Smooth muscle cell (in vitro differentiated cells): ENCODE data around the gene TBC1D10A. TPM values are rescaled to one million over a fixed set of nuclear protein-coding genes. Genes with fewer than 3 reads are reported as not detected.

Source experiments
- DNase-seq: peaks from one replicate; lab custom pipeline; 2025; ENCODE audit not compliant: unreplicated experiment; lab: John Stamatoyannopoulos, UW
- H2AFZ ChIP-seq: fragments of 200-600 bp; sonication (generic); 2 replicates; pipeline ENCODE4 v1.6.0; 2016; ENCODE audit warnings: antibody characterized with exemption, low read depth, mild to moderate bottlenecking
- H3F3A ChIP-seq: fragments of 200-600 bp; sonication (generic); 2 replicates; pipeline ENCODE4 v1.6.0; 2017; ENCODE audit warnings: antibody characterized with exemption, low read depth
- H3K27ac ChIP-seq: fragments of 200-600 bp; sonication (generic); 2 replicates; pipeline ENCODE4 v1.5.1; 2016; ENCODE audit warnings: low read depth, mild to moderate bottlenecking
- H3K27me3 ChIP-seq: fragments of 200-600 bp; sonication (generic); 2 replicates; pipeline ENCODE4 v1.6.1; 2016; ENCODE audit warnings: low read depth, mild to moderate bottlenecking
- H3K36me3 ChIP-seq: fragments of 200-600 bp; sonication (generic); 2 replicates; pipeline ENCODE4 v1.5.1; 2016; ENCODE audit warnings: low read depth
- H3K4me1 ChIP-seq: fragments of 200-600 bp; sonication (generic); 2 replicates; pipeline ENCODE4 v1.5.1; 2016; ENCODE audit warnings: low read depth
- H3K4me2 ChIP-seq: fragments of 200-600 bp; sonication (generic); 2 replicates; pipeline ENCODE4 v1.6.0; 2016; ENCODE audit warnings: mild to moderate bottlenecking
- H3K4me3 ChIP-seq: fragments of 200-600 bp; sonication (generic); 2 replicates; pipeline ENCODE4 v1.5.1; 2016; ENCODE audit warnings: mild to moderate bottlenecking
- H3K79me2 ChIP-seq: fragments of 200-600 bp; sonication (generic); 2 replicates; pipeline ENCODE4 v1.6.0; 2016; ENCODE audit warnings: low read depth, mild to moderate bottlenecking
- H3K9ac ChIP-seq: fragments of 200-600 bp; sonication (generic); 2 replicates; pipeline ENCODE4 v1.6.0; 2016; ENCODE audit warnings: low read depth
- H3K9me3 ChIP-seq: fragments of 200-600 bp; sonication (generic); replicated peaks from 2 replicates; pipeline ENCODE4 v1.5.1; 2016; ENCODE audit warnings: low read depth
- H4K20me1 ChIP-seq: fragments of 200-600 bp; sonication (generic); 2 replicates; pipeline ENCODE4 v1.6.0; 2016; ENCODE audit warnings: low read depth
- CTCF ChIP-seq: fragments of 200-600 bp; sonication (generic); IDR thresholded peaks from 2 replicates; pipeline ENCODE4 v1.5.1; 2017; ENCODE audit warnings: borderline replicate concordance, mild to moderate bottlenecking, antibody characterized with exemption; ENCODE audit not compliant: insufficient read depth, poor library complexity, severe bottlenecking
- WGBS: methylation state at CpG from one replicate; pipeline ENCODE4 v1.1.7; 2016; ENCODE audit warnings: low lambda C conversion rate; 5-methylcytosine and 5-hydroxymethylcytosine counted together
- polyA plus RNA-seq: library from polyadenylated mRNA; unstranded; fragments of >200 nt; fragmentation: Nextera tagmentation; extraction: Ambion mirVana; gene quantifications from 2 replicates; pipeline ENCODE4 v1.2.1, GENCODE V29; 2016
- total RNA-seq: library from RNA; depleted of rRNA; stranded (reverse); fragments of >200 nt; gene quantifications from 2 replicates; pipeline ENCODE4 v1.2.3, GENCODE V29; 2014

Gene TBC1D10A
- total and polyA plus RNA-seq, 2 experiments from 2014 or later, result 16.8 to 51.1 TPM

GRCh38 chr22:30304495-30305244, 22.1 kb downstream of the TBC1D10A start:
- Histone ChIP-seq H2AFZ (no peak overlapping the region), H3K27me3 (no peaks in the 10 kb centered on the region), H4K20me1 (peaks cover 100% of the 10 kb centered on the region), H3K9me3 (no peaks in the 10 kb centered on the region), H3K27ac (peak overlapping the region; percentile 23), H3K9ac (no peak overlapping the region), H3K36me3 (no peaks in the 10 kb centered on the region), H3K4me3 (no peak overlapping the region), H3K4me1 (no peaks in the 10 kb centered on the region), H3K4me2 (no peak overlapping the region), H3F3A (peaks cover 24% of the 10 kb centered on the region), H3K79me2 (peaks cover 67% of the 10 kb centered on the region)
- no peak for TF ChIP-seq CTCF
- WGBS, result 79% methylated on average over 7 of the region's 7 CpGs
- no peak for DNase-seq

GRCh38 chr22:30302810-30303138, 24.0 kb downstream of the TBC1D10A start:
- Histone ChIP-seq H3K9me3 (no peaks in the 10 kb centered on the region), H2AFZ (no peak overlapping the region), H3K27me3 (no peaks in the 10 kb centered on the region), H3K4me3 (no peak overlapping the region), H3F3A (peaks cover 19% of the 10 kb centered on the region), H3K4me1 (no peaks in the 10 kb centered on the region), H3K36me3 (no peaks in the 10 kb centered on the region), H3K79me2 (peaks cover 48% of the 10 kb centered on the region), H4K20me1 (peaks cover 100% of the 10 kb centered on the region), H3K9ac (no peak overlapping the region), H3K27ac (peak overlapping the region; percentile 54), H3K4me2 (peak overlapping the region; percentile 17)
- 86% methylated on average over 5 of the region's 5 CpGs for WGBS
- no peak for DNase-seq
- TF ChIP-seq CTCF, result no peak

DNA sequence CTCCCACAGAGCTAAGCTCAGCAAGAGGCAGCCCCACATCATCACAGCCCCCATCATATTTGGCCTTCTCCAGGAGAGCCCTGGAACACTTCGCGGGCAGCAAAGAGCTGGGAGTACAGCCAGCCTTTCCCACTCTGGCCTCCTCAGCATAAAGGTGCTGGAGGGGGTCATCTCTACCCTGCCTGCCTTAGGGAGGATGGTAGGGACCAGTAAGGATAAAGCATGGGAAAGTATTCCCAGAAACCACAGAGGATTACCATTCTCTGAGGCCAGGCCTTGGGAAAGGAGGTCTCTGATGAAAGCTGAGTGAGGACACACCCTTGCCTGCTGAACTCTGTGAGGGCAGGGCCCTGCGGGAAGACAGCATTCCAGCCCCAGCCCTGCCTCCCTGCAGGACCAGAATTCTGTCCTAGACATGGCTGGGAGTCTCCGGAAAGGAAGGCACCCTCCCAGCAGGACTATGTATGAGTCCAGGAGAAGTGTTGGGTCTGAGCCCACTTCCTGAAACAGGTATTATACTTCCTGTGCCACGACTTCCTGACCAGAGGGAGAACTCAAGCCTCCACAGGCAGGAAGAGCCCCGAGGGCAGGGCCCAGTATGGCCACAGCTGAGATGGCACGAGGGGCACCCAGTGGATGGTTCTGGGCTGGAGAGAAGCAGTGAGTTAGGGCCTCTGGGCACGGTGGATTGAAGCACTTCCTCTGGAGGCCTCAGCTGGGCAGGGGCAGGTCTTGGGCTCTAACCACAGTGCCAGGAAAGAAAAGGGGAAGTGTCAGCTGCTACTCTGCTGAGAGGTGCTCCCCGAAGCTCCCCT, 24.5 kb downstream of the TBC1D10A start:
- H2AFZ ChIP-seq, result no peak overlapping the region
- H3K79me2 ChIP-seq, result peaks cover 43% of the 10 kb centered on the region
- peak overlapping the region; percentile 17 for H3K4me2 ChIP-seq
- no peaks in the 10 kb centered on the region for H3K9me3 ChIP-seq
- H3F3A ChIP-seq, result peaks cover 19% of the 10 kb centered on the region
- no peak overlapping the region for H3K4me3 ChIP-seq
- H3K36me3 ChIP-seq, result no peaks in the 10 kb centered on the region
- no peaks in the 10 kb centered on the region for H3K27me3 ChIP-seq
- DNase-seq, result no peak
- H3K4me1 ChIP-seq, result no peaks in the 10 kb centered on the region
- no peak overlapping the region for H3K9ac ChIP-seq
- WGBS, result 65% methylated on average over 9 of the region's 9 CpGs
- TF ChIP-seq CTCF, result no peak
- peaks cover 100% of the 10 kb centered on the region for H4K20me1 ChIP-seq
- peak overlapping the region; percentile 54 for H3K27ac ChIP-seq
